Measurements from ENCODE around the gene TMEM9. TPM values are rescaled to one million over a fixed set of nuclear protein-coding genes. Genes with fewer than 3 reads are reported as not detected.

Gene TMEM9
- total RNA-seq, 4 donors from 2014 or later, result 11.9 to 38.8 (median 13.0) TPM

GRCh38 chr1:201136355-201137023 lies 17.8 kb downstream of the TMEM9 start:
- DNase-seq (no peak), ATAC-seq (no peak)
- Histone ChIP-seq H3K36me3 (peaks cover 0 to 7% of the 10 kb centered on the region in 2 donors), H3K4me3 (no peak overlapping the region), H3K27me3 (no peaks in the 10 kb centered on the region), H3K27ac (no peak overlapping the region), H3K4me1 (peaks cover 2 to 7% of the 10 kb centered on the region in 2 donors), H3K9me3 (no peaks in the 10 kb centered on the region)
- TF ChIP-seq, protein P1, sequence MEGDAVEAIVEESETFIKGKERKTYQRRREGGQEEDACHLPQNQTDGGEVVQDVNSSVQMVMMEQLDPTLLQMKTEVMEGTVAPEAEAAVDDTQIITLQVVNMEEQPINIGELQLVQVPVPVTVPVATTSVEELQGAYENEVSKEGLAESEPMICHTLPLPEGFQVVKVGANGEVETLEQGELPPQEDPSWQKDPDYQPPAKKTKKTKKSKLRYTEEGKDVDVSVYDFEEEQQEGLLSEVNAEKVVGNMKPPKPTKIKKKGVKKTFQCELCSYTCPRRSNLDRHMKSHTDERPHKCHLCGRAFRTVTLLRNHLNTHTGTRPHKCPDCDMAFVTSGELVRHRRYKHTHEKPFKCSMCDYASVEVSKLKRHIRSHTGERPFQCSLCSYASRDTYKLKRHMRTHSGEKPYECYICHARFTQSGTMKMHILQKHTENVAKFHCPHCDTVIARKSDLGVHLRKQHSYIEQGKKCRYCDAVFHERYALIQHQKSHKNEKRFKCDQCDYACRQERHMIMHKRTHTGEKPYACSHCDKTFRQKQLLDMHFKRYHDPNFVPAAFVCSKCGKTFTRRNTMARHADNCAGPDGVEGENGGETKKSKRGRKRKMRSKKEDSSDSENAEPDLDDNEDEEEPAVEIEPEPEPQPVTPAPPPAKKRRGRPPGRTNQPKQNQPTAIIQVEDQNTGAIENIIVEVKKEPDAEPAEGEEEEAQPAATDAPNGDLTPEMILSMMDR (IDR thresholded peaks at IDR 0.05 in 4 of 5, conservative IDR thresholded peaks at IDR 0.05 in 1 of 5), result no peak
- TF ChIP-seq POLR2A (IDR thresholded peaks at IDR 0.05), result no peak
- in situ Hi-C loops (cut with MboI; ENCODE audit: low sequenced_read_pairs in 4 of 4), result no loop called here
- intact Hi-C loops (cut with DNase I; ENCODE audit: low total_unique reads), result no loop called here

DNA sequence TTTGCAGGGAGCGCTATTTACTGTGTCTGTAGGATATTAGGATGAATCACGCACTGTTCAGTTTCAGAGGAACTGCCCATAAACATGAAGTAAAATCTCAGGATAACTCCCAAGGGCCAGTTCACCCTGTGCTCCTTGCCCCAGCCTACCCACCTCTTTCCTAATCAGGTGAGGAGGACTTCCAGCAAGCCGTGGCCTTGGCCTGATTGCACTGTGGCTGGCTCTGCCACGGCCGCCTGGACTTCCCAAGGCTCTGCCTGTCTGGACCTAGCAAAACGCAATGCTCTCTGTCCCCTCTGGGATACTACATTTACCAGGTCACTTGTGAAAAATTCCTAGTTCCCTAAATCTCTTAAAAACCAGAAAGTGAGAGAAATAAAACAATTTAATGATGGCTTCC lies 19.9 kb downstream of the TMEM9 start:
- ATAC-seq, result no peak
- Histone ChIP-seq H3K27ac (no peak overlapping the region), H3K4me1 (peaks cover 2 to 7% of the 10 kb centered on the region in 2 donors), H3K27me3 (no peaks in the 10 kb centered on the region), H3K9me3 (no peaks in the 10 kb centered on the region), H3K4me3 (no peak overlapping the region), H3K36me3 (peaks cover 0 to 7% of the 10 kb centered on the region in 2 donors)
- intact Hi-C loops (cut with DNase I; ENCODE audit: low total_unique reads) (no loop called here), in situ Hi-C loops (cut with MboI; ENCODE audit: low sequenced_read_pairs in 4 of 4) (no loop called here)
- DNase-seq, result no peak
- TF ChIP-seq, protein P1 (IDR thresholded peaks at IDR 0.05 in 4 of 5, conservative IDR thresholded peaks at IDR 0.05 in 1 of 5), result no peak
- no peak for TF ChIP-seq POLR2A (IDR thresholded peaks at IDR 0.05)

DNA sequence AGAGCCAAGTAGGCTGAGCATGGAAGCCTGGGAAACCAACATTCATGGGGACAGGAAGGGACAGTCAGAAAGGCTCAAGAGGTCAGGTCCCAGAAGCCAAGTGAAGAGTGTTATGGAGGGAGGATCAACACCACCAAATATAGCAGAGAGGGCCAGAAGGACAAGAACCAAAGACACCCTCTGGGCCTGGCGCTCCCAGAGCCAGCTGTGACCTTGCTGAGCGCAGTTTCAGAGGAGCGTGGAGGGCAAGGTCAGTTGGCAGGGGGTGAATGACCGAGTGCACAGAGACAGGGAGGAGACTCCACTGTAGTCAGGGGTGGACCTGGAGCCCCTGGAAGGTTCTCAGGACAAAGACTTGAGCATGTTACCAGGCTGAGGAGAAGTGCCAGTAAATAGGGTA lies 22.9 kb downstream of the TMEM9 start:
- in situ Hi-C loops (cut with MboI; ENCODE audit: low sequenced_read_pairs in 4 of 4) (no loop called here), intact Hi-C loops (cut with DNase I; ENCODE audit: low total_unique reads) (no loop called here)
- TF ChIP-seq, protein P1 (IDR thresholded peaks at IDR 0.05 in 4 of 5, conservative IDR thresholded peaks at IDR 0.05 in 1 of 5), result no peak
- TF ChIP-seq POLR2A (IDR thresholded peaks at IDR 0.05), result no peak
- Histone ChIP-seq H3K4me1 (peaks cover 0 to 2% of the 10 kb centered on the region in 2 donors), H3K4me3 (no peak overlapping the region), H3K27me3 (no peaks in the 10 kb centered on the region), H3K36me3 (peaks cover 0 to 7% of the 10 kb centered on the region in 2 donors), H3K27ac (no peak overlapping the region), H3K9me3 (no peaks in the 10 kb centered on the region)
- DNase-seq (no peak), ATAC-seq (no peak)

DNA sequence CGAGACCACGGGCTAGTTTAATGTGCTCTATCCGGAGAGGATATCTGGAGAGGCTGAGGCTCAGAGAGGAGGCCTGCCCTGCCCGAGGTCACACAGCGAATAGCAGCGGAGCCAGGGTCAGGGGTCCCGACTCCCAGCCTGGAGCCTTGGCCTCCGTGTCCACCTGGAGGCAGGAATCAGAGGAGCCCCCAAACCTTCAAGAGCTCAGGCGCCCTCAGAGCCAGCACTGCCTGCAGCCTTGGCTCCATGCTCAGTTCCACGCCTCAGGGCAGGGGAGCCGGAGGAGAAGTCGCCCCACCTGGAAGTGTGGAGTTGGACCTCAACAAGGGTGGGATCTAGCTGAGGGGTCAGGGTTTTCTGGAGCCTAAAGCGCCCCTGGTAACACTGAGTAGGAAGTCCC lies 25.3 kb downstream of the TMEM9 start:
- ATAC-seq, result no peak

GRCh38 chr1:201128476-201128875 lies 25.8 kb downstream of the TMEM9 start:
- no peak for DNase-seq
- intact Hi-C loops (cut with DNase I; ENCODE audit: low total_unique reads), result no loop called here
- H3K9me3 ChIP-seq, result no peaks in the 10 kb centered on the region
- peaks cover 7 to 19% of the 10 kb centered on the region in 2 donors for H3K4me1 ChIP-seq
- in situ Hi-C loops (cut with MboI; ENCODE audit: low sequenced_read_pairs in 4 of 4), result no loop called here
- no peak for TF ChIP-seq POLR2A (IDR thresholded peaks at IDR 0.05)
- TF ChIP-seq, protein P1 (IDR thresholded peaks at IDR 0.05 in 4 of 5, conservative IDR thresholded peaks at IDR 0.05 in 1 of 5), result no peak
- H3K27me3 ChIP-seq, result no peaks in the 10 kb centered on the region
- no peak overlapping the region for H3K4me3 ChIP-seq
- ATAC-seq, result no peak
- H3K27ac ChIP-seq, result no peak overlapping the region
- no peaks in the 10 kb centered on the region for H3K36me3 ChIP-seq

More for the DNA sequence above, 25.3 kb downstream of the TMEM9 start:
- peaks cover 7 to 19% of the 10 kb centered on the region in 2 donors for H3K4me1 ChIP-seq
- DNase-seq, result no peak
- H3K9me3 ChIP-seq, result no peaks in the 10 kb centered on the region
- no peak for TF ChIP-seq POLR2A (IDR thresholded peaks at IDR 0.05)
- no peaks in the 10 kb centered on the region for H3K36me3 ChIP-seq
- H3K27ac ChIP-seq, result no peak overlapping the region
- intact Hi-C loops (cut with DNase I; ENCODE audit: low total_unique reads), result no loop called here
- in situ Hi-C loops (cut with MboI; ENCODE audit: low sequenced_read_pairs in 4 of 4), result no loop called here
- no peaks in the 10 kb centered on the region for H3K27me3 ChIP-seq
- H3K4me3 ChIP-seq, result no peak overlapping the region
